ENCODE results near the gene UFM1. TPM values are rescaled to one million over a fixed set of nuclear protein-coding genes. Genes with fewer than 3 reads are reported as not detected.

UFM1 gene
- total RNA-seq, 1 experiment from 2014 or later: 34.6 TPM

DNA sequence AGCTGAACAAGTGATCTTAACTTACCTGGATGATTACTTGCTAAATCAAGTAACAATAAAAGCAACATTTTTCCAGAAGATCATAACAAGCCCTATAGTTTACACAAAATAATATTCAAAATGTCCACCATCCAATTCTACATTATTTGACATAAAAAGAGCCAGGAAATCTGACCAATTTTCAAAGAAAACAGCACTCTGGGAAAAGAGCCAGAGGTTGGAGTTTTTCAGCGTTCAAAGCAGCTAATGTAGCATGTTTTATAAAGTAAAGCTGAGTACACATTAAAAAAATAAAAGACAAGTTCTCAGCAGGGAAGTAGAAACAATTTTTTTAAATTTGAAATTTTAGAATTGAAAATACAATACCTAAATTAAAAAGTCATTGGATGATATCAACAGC, 62.6 kb downstream of the UFM1 start:
- Histone ChIP-seq H3K27me3 (ENCODE audit: control insufficient read depth, insufficient read depth, low read length) (no peaks in the 10 kb centered on the region), H3K4me3 (ENCODE audit: low read depth in 2 of 2, low read length in 2 of 2) (no peak overlapping the region), H3K4me1 (ENCODE audit: control insufficient read depth, insufficient read depth, low read length) (no peaks in the 10 kb centered on the region), H3K9me3 (ENCODE audit: control insufficient read depth, insufficient read depth, low read depth, low read length) (no peaks in the 10 kb centered on the region), H3K27ac (ENCODE audit: low read length) (no peak overlapping the region), H3K36me3 (ENCODE audit: control insufficient read depth, insufficient read depth, low read length) (no peaks in the 10 kb centered on the region)
- ATAC-seq (no peak), DNase-seq (ENCODE audit: low read depth, low spot score) (no peak)
- no peak for TF ChIP-seq SIN3A (IDR thresholded peaks at IDR 0.05; ENCODE audit: borderline replicate concordance, insufficient read depth, low read depth, low read length)
- TF ChIP-seq POLR2AphosphoS5 (IDR thresholded peaks at IDR 0.05; ENCODE audit: low read depth, low read length): no peak
- TF ChIP-seq TCF7L2 (IDR thresholded peaks at IDR 0.05; ENCODE audit: low read depth, low read length): no peak
- TF ChIP-seq, protein P1, sequence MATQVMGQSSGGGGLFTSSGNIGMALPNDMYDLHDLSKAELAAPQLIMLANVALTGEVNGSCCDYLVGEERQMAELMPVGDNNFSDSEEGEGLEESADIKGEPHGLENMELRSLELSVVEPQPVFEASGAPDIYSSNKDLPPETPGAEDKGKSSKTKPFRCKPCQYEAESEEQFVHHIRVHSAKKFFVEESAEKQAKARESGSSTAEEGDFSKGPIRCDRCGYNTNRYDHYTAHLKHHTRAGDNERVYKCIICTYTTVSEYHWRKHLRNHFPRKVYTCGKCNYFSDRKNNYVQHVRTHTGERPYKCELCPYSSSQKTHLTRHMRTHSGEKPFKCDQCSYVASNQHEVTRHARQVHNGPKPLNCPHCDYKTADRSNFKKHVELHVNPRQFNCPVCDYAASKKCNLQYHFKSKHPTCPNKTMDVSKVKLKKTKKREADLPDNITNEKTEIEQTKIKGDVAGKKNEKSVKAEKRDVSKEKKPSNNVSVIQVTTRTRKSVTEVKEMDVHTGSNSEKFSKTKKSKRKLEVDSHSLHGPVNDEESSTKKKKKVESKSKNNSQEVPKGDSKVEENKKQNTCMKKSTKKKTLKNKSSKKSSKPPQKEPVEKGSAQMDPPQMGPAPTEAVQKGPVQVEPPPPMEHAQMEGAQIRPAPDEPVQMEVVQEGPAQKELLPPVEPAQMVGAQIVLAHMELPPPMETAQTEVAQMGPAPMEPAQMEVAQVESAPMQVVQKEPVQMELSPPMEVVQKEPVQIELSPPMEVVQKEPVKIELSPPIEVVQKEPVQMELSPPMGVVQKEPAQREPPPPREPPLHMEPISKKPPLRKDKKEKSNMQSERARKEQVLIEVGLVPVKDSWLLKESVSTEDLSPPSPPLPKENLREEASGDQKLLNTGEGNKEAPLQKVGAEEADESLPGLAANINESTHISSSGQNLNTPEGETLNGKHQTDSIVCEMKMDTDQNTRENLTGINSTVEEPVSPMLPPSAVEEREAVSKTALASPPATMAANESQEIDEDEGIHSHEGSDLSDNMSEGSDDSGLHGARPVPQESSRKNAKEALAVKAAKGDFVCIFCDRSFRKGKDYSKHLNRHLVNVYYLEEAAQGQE (IDR thresholded peaks at IDR 0.05; ENCODE audit: insufficient read depth in 1 of 2, low read depth in 2 of 2, low read length in 1 of 2): no peak
- TF ChIP-seq, protein P2, sequence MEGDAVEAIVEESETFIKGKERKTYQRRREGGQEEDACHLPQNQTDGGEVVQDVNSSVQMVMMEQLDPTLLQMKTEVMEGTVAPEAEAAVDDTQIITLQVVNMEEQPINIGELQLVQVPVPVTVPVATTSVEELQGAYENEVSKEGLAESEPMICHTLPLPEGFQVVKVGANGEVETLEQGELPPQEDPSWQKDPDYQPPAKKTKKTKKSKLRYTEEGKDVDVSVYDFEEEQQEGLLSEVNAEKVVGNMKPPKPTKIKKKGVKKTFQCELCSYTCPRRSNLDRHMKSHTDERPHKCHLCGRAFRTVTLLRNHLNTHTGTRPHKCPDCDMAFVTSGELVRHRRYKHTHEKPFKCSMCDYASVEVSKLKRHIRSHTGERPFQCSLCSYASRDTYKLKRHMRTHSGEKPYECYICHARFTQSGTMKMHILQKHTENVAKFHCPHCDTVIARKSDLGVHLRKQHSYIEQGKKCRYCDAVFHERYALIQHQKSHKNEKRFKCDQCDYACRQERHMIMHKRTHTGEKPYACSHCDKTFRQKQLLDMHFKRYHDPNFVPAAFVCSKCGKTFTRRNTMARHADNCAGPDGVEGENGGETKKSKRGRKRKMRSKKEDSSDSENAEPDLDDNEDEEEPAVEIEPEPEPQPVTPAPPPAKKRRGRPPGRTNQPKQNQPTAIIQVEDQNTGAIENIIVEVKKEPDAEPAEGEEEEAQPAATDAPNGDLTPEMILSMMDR (IDR thresholded peaks at IDR 0.05): no peak
- in situ Hi-C loops (cut with HindIII; ENCODE audit: low pct_unique_long_range_greater_than_20kb, low sequenced_read_pairs): no loop called here
- ChIA-PET CTCF (no interaction called here), POLR2A (no interaction called here)
- no TSS peak for BruUV-seq (replicated peaks)
- intact Hi-C loops (cut with micrococcal nuclease; ENCODE audit: unreplicated experiment): no loop called here

All from Panc1 (cell line).